A673 (cell line): Measurements from ENCODE around the gene SLC5A4. TPM values are rescaled to one million over a fixed set of nuclear protein-coding genes. Genes with fewer than 3 reads are reported as not detected.
A peak's percentile ranks its signal among the peaks of the same experiment; 100 is the strongest.

ENCODE experiments used
- BruUV-seq: library from RNA; stranded (reverse); fragments of 400-500 nt; replicated peaks from 2 replicates; lab custom pipeline; 2021; lab: Mats Ljungman, UMichigan
- CTCF ChIA-PET: fragments of 300-600 bp; sonication (Branson Sonifier 250); formaldehyde crosslinking; loops from one replicate; lab custom pipeline; 2022; ENCODE audit warnings: antibody characterized with exemption; lab: Charles Lee
- POLR2A ChIA-PET: fragments of 300-600 bp; sonication (Branson Sonifier 250); formaldehyde crosslinking; loops from one replicate; lab custom pipeline; 2022; ENCODE audit warnings: antibody characterized with exemption; ENCODE audit not compliant: low non-redundant PET; lab: Charles Lee
- DNase-seq: peaks from one replicate; pipeline ENCODE4 v3.0.0-alpha.2; 2015; ENCODE audit warnings: low spot score
- H3K27ac ChIP-seq: fragments of 200-600 bp; sonication (generic); 2 replicates; pipeline ENCODE4 v1.5.1; 2016; ENCODE audit warnings: mixed run types, low read depth, mild to moderate bottlenecking, mixed read lengths, antibody characterized with exemption, low read length; ENCODE audit not compliant: poor library complexity, severe bottlenecking
- H3K27me3 ChIP-seq: fragments of 200-600 bp; sonication (generic); replicated peaks from 2 replicates; pipeline ENCODE4 v1.6.1; 2017; ENCODE audit warnings: mixed run types, low read depth, mild to moderate bottlenecking, mixed read lengths, antibody characterized with exemption, low read length; ENCODE audit not compliant: insufficient read depth, poor library complexity
- H3K36me3 ChIP-seq: fragments of 200-600 bp; sonication (generic); 2 replicates; pipeline ENCODE4 v1.6.1; 2016; ENCODE audit warnings: mixed run types, mild to moderate bottlenecking, mixed read lengths, antibody characterized with exemption, low read length; ENCODE audit not compliant: insufficient read depth, poor library complexity, severe bottlenecking
- H3K4me1 ChIP-seq: fragments of 200-600 bp; sonication (generic); 2 replicates; pipeline ENCODE4 v1.6.1; 2017; ENCODE audit warnings: mixed run types, mild to moderate bottlenecking, mixed read lengths, antibody characterized with exemption, low read length; ENCODE audit not compliant: insufficient read depth, poor library complexity, severe bottlenecking
- H3K4me3 ChIP-seq: fragments of 200-600 bp; sonication (generic); 2 replicates; pipeline ENCODE4 v1.5.1; 2016; ENCODE audit warnings: low read depth, mixed run types, mild to moderate bottlenecking, mixed read lengths, low read length; ENCODE audit not compliant: poor library complexity, severe bottlenecking
- H3K9me3 ChIP-seq: fragments of 200-600 bp; sonication (generic); 2 replicates; pipeline ENCODE4 v1.6.1; 2016; ENCODE audit warnings: mixed run types, low read depth, mild to moderate bottlenecking, mixed read lengths, antibody characterized with exemption, low read length; ENCODE audit not compliant: poor library complexity, severe bottlenecking
- EZH2 ChIP-seq: fragments of 200-600 bp; sonication (generic); IDR thresholded peaks from 2 replicates; pipeline ENCODE4 v1.6.1; 2017; ENCODE audit warnings: borderline replicate concordance, low read depth, mild to moderate bottlenecking, mixed read lengths, antibody characterized with exemption, low read length; ENCODE audit not compliant: poor library complexity, severe bottlenecking
- intact Hi-C: fragments of 100-400 bp; cut with micrococcal nuclease; formaldehyde crosslinking; loops from one replicate; pipeline ENCODE4 v1.10.0; 2022; ENCODE audit not compliant: unreplicated experiment
- total RNA-seq: library from RNA; stranded (reverse); gene quantifications from 2 replicates; pipeline ENCODE4 v1.2.3, GENCODE V29; 2021
- TF ChIP-seq, protein P1 (sequence below): fragments of 300-800, 200-600 bp; sonication (generic); conservative IDR thresholded peaks from 2 replicates; pipeline ENCODE4 v1.5.1; 2017; ENCODE audit warnings: low read depth, mild to moderate bottlenecking, antibody characterized with exemption, low read length, moderate library complexity, mixed read lengths

SLC5A4 gene
- total RNA-seq, 1 experiment from 2014 or later: 0.19 TPM

DNA sequence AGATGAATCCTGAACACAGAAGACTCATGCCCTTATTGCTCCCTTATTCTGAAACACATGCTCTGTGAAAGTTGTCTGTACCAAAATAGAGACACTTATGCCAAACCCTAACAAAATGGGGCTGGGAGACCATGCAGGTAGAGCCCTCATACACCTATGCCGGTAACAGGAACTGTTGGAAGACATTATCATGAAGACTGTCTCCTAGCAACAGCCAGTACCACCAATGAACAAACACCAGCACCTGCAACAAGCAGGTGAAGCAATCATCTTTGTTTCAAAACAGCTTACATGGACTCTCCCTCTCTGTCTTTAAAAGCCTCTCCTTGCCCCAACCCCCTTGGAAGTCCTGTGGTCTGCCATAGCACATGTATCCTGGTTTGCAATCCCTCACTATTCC is 17.2 kb downstream of the SLC5A4 start:
- no peaks in the 10 kb centered on the region for H3K27me3 ChIP-seq
- H3K4me3 ChIP-seq: no peak overlapping the region
- intact Hi-C loops: no loop called here
- TF ChIP-seq, protein P1, sequence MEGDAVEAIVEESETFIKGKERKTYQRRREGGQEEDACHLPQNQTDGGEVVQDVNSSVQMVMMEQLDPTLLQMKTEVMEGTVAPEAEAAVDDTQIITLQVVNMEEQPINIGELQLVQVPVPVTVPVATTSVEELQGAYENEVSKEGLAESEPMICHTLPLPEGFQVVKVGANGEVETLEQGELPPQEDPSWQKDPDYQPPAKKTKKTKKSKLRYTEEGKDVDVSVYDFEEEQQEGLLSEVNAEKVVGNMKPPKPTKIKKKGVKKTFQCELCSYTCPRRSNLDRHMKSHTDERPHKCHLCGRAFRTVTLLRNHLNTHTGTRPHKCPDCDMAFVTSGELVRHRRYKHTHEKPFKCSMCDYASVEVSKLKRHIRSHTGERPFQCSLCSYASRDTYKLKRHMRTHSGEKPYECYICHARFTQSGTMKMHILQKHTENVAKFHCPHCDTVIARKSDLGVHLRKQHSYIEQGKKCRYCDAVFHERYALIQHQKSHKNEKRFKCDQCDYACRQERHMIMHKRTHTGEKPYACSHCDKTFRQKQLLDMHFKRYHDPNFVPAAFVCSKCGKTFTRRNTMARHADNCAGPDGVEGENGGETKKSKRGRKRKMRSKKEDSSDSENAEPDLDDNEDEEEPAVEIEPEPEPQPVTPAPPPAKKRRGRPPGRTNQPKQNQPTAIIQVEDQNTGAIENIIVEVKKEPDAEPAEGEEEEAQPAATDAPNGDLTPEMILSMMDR: no peak
- TF ChIP-seq EZH2: no peak
- no peaks in the 10 kb centered on the region for H3K36me3 ChIP-seq
- H3K4me1 ChIP-seq: peaks cover 22% of the 10 kb centered on the region
- ChIA-PET POLR2A (no interaction called here), CTCF (no interaction called here)
- no TSS peak for BruUV-seq
- H3K27ac ChIP-seq: no peak overlapping the region
- no peaks in the 10 kb centered on the region for H3K9me3 ChIP-seq
- no peak for DNase-seq

DNA sequence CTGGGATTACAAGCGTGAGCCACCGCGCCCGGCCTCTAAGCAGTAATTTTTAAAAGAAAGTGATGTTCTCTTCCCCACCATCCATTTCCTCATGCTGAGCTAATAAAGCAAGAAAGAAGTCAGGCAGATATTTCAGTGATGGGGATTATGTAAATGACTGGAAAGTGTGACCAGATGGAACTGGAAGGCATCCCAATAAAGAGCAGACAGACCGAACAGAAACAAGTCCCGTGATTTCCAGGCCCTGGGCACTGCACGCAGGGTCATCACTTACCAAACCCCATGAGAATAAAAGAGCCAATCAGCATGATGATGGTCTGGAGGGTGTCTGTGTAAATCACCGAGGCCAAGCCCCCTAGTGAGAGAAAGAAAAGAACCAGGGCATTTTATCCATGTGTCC is 18.2 kb downstream of the SLC5A4 start:
- POLR2A ChIA-PET: interaction anchor here (0.7 kb wide), 1 partner anchor 1472 kb away, joined by 9 read pairs; no protein-coding TSS in a partner anchor
- peak; percentile 82 for DNase-seq
- CTCF ChIA-PET: interaction anchor here (1.0 kb wide), 1 partner anchor 267 kb away, joined by 4 read pairs; no protein-coding TSS in a partner anchor

GRCh38 chr22:32233091-32233490 is 22.1 kb downstream of the SLC5A4 start:
- H3K4me1 ChIP-seq: peaks cover 15% of the 10 kb centered on the region
- ChIA-PET CTCF (interaction anchor here (0.6 kb wide), 1 partner anchor 95 kb away, joined by 3 read pairs; no protein-coding TSS in a partner anchor), POLR2A (no interaction called here)
- no peaks in the 10 kb centered on the region for H3K36me3 ChIP-seq
- intact Hi-C loops: no loop called here
- TF ChIP-seq, protein P1: no peak
- TF ChIP-seq EZH2: no peak
- no TSS peak for BruUV-seq
- H3K27me3 ChIP-seq: no peaks in the 10 kb centered on the region
- H3K4me3 ChIP-seq: no peak overlapping the region
- H3K9me3 ChIP-seq: no peaks in the 10 kb centered on the region
- DNase-seq: no peak
- no peak overlapping the region for H3K27ac ChIP-seq

More for the DNA sequence above, 18.2 kb downstream of the SLC5A4 start:
- Histone ChIP-seq H3K27me3 (no peaks in the 10 kb centered on the region), H3K9me3 (no peaks in the 10 kb centered on the region), H3K27ac (no peak overlapping the region), H3K36me3 (no peaks in the 10 kb centered on the region), H3K4me1 (peaks cover 22% of the 10 kb centered on the region), H3K4me3 (no peak overlapping the region)
- BruUV-seq: no TSS peak
- intact Hi-C loops: no loop called here
- TF ChIP-seq, protein P1: no peak
- TF ChIP-seq EZH2: no peak
